ENCODE results near the gene KCNMA1. TPM values are rescaled to one million over a fixed set of nuclear protein-coding genes. Genes with fewer than 3 reads are reported as not detected.

Gene KCNMA1
- polyA plus RNA-seq, 1 of the 3 experiments (the other 2 are of a cell fraction) = 107 TPM

GRCh38 chr10:77442699-77443189, 194.9 kb downstream of the KCNMA1 start:
- no peak for DNase-seq
- no peaks in the 10 kb centered on the region for H3K9me2 ChIP-seq
- H3K9me3 ChIP-seq = no peaks in the 10 kb centered on the region
- ChIA-PET CTCF (no interaction called here), POLR2A (no interaction called here)
- H3K9ac ChIP-seq = no peak overlapping the region
- H3F3A ChIP-seq (replicated peaks; ENCODE audit: insufficient read depth) = no peaks in the 10 kb centered on the region
- no peak overlapping the region for H3K4me3 ChIP-seq (ENCODE audit: low read depth in 2 of 2, low read length in 1 of 2)
- no peaks in the 10 kb centered on the region for H3K79me2 ChIP-seq (ENCODE audit: insufficient read depth)
- no peaks in the 10 kb centered on the region; a peak in 1 of 4 replicates for H3K4me1 ChIP-seq (ENCODE audit: control insufficient read depth in 1 of 2, insufficient read depth in 2 of 2, low read depth in 1 of 2, low read length in 1 of 2)
- no peaks in the 10 kb centered on the region for H3K27me3 ChIP-seq (ENCODE audit: insufficient read depth)
- no peak for TF ChIP-seq RXRA (IDR thresholded peaks at IDR 0.05; ENCODE audit: borderline replicate concordance, low read depth)
- TF ChIP-seq FOXM1 (IDR thresholded peaks at IDR 0.05; ENCODE audit: low read depth) = no peak
- H3K27ac ChIP-seq (ENCODE audit: low read depth in 2 of 2, low read length in 1 of 2) = no peak overlapping the region
- peaks cover 0 to 11% of the 10 kb centered on the region in 2 experiments for H3K36me3 ChIP-seq (replicated peaks in 1 of 2; ENCODE audit: control insufficient read depth in 1 of 2, insufficient read depth in 2 of 2, low read length in 1 of 2)
- no peaks in the 10 kb centered on the region for H4K20me1 ChIP-seq (ENCODE audit: insufficient read depth)
- 88% methylated on average over 6 of the region's 6 CpGs for WGBS (ENCODE audit: low lambda C conversion rate)
- H2AFZ ChIP-seq (ENCODE audit: low read depth) = no peak overlapping the region
- no peak overlapping the region for H3K4me2 ChIP-seq

- H3K9me3 ChIP-seq = no peaks in the 10 kb centered on the region
- H3K4me3 ChIP-seq (ENCODE audit: low read depth in 2 of 2, low read length in 1 of 2) = no peak overlapping the region
- no peak overlapping the region for H3K9ac ChIP-seq
- TF ChIP-seq IRF3 (IDR thresholded peaks at IDR 0.05; ENCODE audit: low read depth, low read length) (no peak), CTCF (IDR thresholded peaks at IDR 0.05) (no peak), NFIC (IDR thresholded peaks at IDR 0.05; ENCODE audit: borderline replicate concordance) (no peak), SIN3A (IDR thresholded peaks at IDR 0.05; ENCODE audit: borderline replicate concordance, low read depth, low read length) (no peak), YY1 (IDR thresholded peaks at IDR 0.05; ENCODE audit: low read depth) (no peak), EP300 (IDR thresholded peaks at IDR 0.05; ENCODE audit: borderline replicate concordance in 1 of 2, low read depth in 1 of 2, low read length in 1 of 2) (no peak), TCF12 (IDR thresholded peaks at IDR 0.05) (no peak), TAF1 (IDR thresholded peaks at IDR 0.05; ENCODE audit: borderline replicate concordance, low read depth, low read length) (no peak), MEF2A (IDR thresholded peaks at IDR 0.05; ENCODE audit: borderline replicate concordance, low read depth) (no peak), RCOR1 (IDR thresholded peaks at IDR 0.05; ENCODE audit: low read length) (no peak), MXI1 (IDR thresholded peaks at IDR 0.05; ENCODE audit: low read depth, low read length) (no peak)
- no peak overlapping the region for H2AFZ ChIP-seq (ENCODE audit: low read depth)
- 95% methylated on average over 8 of the region's 8 CpGs for WGBS (ENCODE audit: low lambda C conversion rate)
- no peak for DNase-seq
- H3F3A ChIP-seq (replicated peaks; ENCODE audit: insufficient read depth) = no peaks in the 10 kb centered on the region
- ChIA-PET POLR2A (no interaction called here), CTCF (interaction anchor here (0.6 to 1.5 kb wide), 3 partner anchors 12 to 270 kb away, joined by 3 to 5 read pairs (median 3); no protein-coding TSS in a partner anchor)
- H4K20me1 ChIP-seq (ENCODE audit: insufficient read depth) = no peaks in the 10 kb centered on the region
- no peaks in the 10 kb centered on the region for H3K9me2 ChIP-seq
- H3K4me1 ChIP-seq (ENCODE audit: control insufficient read depth in 1 of 2, insufficient read depth in 2 of 2, low read depth in 1 of 2, low read length in 1 of 2) = peaks cover 0 to 3% of the 10 kb centered on the region in 2 experiments; a peak in 1 of 4 replicates
- H3K27ac ChIP-seq (ENCODE audit: low read depth in 2 of 2, low read length in 1 of 2) = no peak overlapping the region
- no peaks in the 10 kb centered on the region for H3K79me2 ChIP-seq (ENCODE audit: insufficient read depth)
- H3K27me3 ChIP-seq (ENCODE audit: insufficient read depth) = no peaks in the 10 kb centered on the region
- no peak overlapping the region for H3K4me2 ChIP-seq
- peaks cover 0 to 4% of the 10 kb centered on the region in 2 experiments for H3K36me3 ChIP-seq (replicated peaks in 1 of 2; ENCODE audit: control insufficient read depth in 1 of 2, insufficient read depth in 2 of 2, low read length in 1 of 2)
Measured at GRCh38 chr10:77441353-77442166, 196.0 kb downstream of the KCNMA1 start.

Measured in SK-N-SH (cell line).